Ascending aorta (tissue), 2 donors: ENCODE data around the gene SGCD. TPM values are rescaled to one million over a fixed set of nuclear protein-coding genes. Genes with fewer than 3 reads are reported as not detected.

Experiments
- DNase-seq, 2 donors: peaks; one replicate each; pipeline ENCODE4 v3.0.0-alpha.2; 2019; ENCODE audit warnings: low spot score in 2 of 2
- H3K27ac ChIP-seq, 2 donors: fragments of 200-600 bp; sonication (generic); one replicate each; pipeline ENCODE4 v1.5.1; 2016 to 2017; ENCODE audit warnings: mild to moderate bottlenecking in 1 of 2
- H3K27me3 ChIP-seq: fragments of 200-600 bp; sonication (generic); one replicate; pipeline ENCODE4 v1.5.1; 2017
- H3K36me3 ChIP-seq, 2 donors: fragments of 200-600 bp; sonication (generic); one replicate each; pipeline ENCODE4 v1.5.1; 2016
- H3K4me1 ChIP-seq, 2 donors: fragments of 200-600 bp; sonication (generic); one replicate each; pipeline ENCODE4 v1.5.1; 2016 to 2017; ENCODE audit warnings: mild to moderate bottlenecking in 1 of 2
- H3K4me3 ChIP-seq, 2 donors: fragments of 200-600 bp; sonication (generic); one replicate each; pipeline ENCODE4 v1.5.1; 2016 to 2017; ENCODE audit warnings: mild to moderate bottlenecking in 1 of 2
- H3K9me3 ChIP-seq, 2 donors: fragments of 200-600 bp; sonication (generic); one replicate each; pipeline ENCODE4 v1.5.1; 2016
- intact Hi-C: fragments of 100-400 bp; cut with DNase I; formaldehyde crosslinking; loops from one replicate; pipeline ENCODE4 v1.15.1; 2023
- total RNA-seq: library from RNA; depleted of rRNA; stranded (reverse); fragments of >200 nt; gene quantifications from one replicate; pipeline ENCODE4 v1.1.0, GENCODE V29; 2016
- TF ChIP-seq, protein P1 (sequence below), 3 experiments: fragments of 200-600 bp in 2 of 3; fragments of 450-650 bp in 1 of 3; sonication (generic) in 2 of 3; IDR thresholded peaks; one replicate each; pipeline ENCODE4 v1.5.1; 2016 to 2019; ENCODE audit warnings: antibody characterized with exemption in 3 of 3, mild to moderate bottlenecking in 1 of 3, moderate library complexity in 1 of 3

Gene SGCD
- total RNA-seq, 1 donor from 2014 or later = 4.0 TPM

GRCh38 chr5:156526081-156526925, 199.3 kb downstream of the SGCD start:
- H3K27me3 ChIP-seq = no peaks in the 10 kb centered on the region
- intact Hi-C loops = no loop called here
- no peaks in the 10 kb centered on the region for H3K9me3 ChIP-seq
- no peak overlapping the region for H3K4me3 ChIP-seq
- H3K4me1 ChIP-seq = no peaks in the 10 kb centered on the region
- H3K27ac ChIP-seq = no peak overlapping the region
- no peaks in the 10 kb centered on the region for H3K36me3 ChIP-seq
- DNase-seq = no peak
- TF ChIP-seq, protein P1, sequence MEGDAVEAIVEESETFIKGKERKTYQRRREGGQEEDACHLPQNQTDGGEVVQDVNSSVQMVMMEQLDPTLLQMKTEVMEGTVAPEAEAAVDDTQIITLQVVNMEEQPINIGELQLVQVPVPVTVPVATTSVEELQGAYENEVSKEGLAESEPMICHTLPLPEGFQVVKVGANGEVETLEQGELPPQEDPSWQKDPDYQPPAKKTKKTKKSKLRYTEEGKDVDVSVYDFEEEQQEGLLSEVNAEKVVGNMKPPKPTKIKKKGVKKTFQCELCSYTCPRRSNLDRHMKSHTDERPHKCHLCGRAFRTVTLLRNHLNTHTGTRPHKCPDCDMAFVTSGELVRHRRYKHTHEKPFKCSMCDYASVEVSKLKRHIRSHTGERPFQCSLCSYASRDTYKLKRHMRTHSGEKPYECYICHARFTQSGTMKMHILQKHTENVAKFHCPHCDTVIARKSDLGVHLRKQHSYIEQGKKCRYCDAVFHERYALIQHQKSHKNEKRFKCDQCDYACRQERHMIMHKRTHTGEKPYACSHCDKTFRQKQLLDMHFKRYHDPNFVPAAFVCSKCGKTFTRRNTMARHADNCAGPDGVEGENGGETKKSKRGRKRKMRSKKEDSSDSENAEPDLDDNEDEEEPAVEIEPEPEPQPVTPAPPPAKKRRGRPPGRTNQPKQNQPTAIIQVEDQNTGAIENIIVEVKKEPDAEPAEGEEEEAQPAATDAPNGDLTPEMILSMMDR (IDR thresholded peaks at IDR 0.05) = no peak

- TF ChIP-seq, protein P1 (IDR thresholded peaks at IDR 0.05) = no peak
- Histone ChIP-seq H3K27ac (no peak overlapping the region), H3K4me1 (no peaks in the 10 kb centered on the region), H3K27me3 (no peaks in the 10 kb centered on the region), H3K9me3 (no peaks in the 10 kb centered on the region), H3K36me3 (no peaks in the 10 kb centered on the region), H3K4me3 (no peak overlapping the region)
- DNase-seq = no peak
- intact Hi-C loops = no loop called here
Observed at GRCh38 chr5:156527611-156528010, 200.6 kb downstream of the SGCD start.

DNA sequence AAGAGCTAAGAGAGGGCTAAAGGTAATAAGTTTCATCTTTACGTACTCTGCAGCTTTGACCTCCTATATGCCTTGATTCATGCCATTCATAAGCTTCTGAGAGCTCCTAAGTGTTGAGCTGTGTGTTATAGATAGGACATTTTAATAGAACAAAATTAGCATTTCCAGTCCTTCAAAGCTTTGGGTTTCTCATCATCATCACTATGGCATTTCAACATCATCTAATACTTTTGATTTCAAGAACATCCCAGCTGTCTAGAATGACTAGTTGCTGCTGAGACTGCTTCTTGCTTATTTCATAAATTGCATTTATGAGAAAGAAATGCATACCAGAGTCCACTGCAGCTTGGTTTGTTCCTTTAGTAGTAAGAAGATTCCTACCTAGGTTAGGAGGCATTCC, 201.7 kb downstream of the SGCD start:
- DNase-seq = no peak
- H3K36me3 ChIP-seq = no peaks in the 10 kb centered on the region
- H3K4me1 ChIP-seq = no peaks in the 10 kb centered on the region
- TF ChIP-seq, protein P1 (IDR thresholded peaks at IDR 0.05) = no peak
- no peaks in the 10 kb centered on the region for H3K27me3 ChIP-seq
- H3K27ac ChIP-seq = no peak overlapping the region
- H3K4me3 ChIP-seq = no peak overlapping the region
- intact Hi-C loops = no loop called here
- H3K9me3 ChIP-seq = no peaks in the 10 kb centered on the region

- H3K4me3 ChIP-seq = no peak overlapping the region
- no peak overlapping the region for H3K27ac ChIP-seq
- no peaks in the 10 kb centered on the region for H3K36me3 ChIP-seq
- no peaks in the 10 kb centered on the region for H3K9me3 ChIP-seq
- TF ChIP-seq, protein P1 (IDR thresholded peaks at IDR 0.05) = no peak
- no peak for DNase-seq
- H3K4me1 ChIP-seq = no peaks in the 10 kb centered on the region
- no peaks in the 10 kb centered on the region for H3K27me3 ChIP-seq
- intact Hi-C loops = no loop called here
Observed at GRCh38 chr5:156529892-156530291, 202.9 kb downstream of the SGCD start.

DNA sequence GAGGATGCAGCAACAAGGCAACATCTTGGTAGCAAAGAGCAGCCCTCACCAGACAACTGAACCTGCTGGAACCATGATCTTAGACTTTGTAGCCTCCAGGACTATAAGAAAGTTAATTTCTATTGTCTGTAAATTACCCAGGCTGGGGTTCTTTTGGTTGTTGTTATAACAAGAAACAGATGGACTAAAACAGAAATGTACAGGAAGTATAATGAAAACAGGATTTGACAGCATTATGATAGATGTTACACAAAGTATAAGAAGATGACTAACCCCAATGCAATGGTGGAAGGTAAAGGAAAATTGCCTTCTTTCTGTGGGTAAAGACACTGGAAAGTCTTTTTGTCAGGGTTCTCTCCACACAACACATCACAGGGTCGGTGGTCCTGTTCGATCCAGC, 204.2 kb downstream of the SGCD start:
- intact Hi-C loops = no loop called here
- Histone ChIP-seq H3K27me3 (no peaks in the 10 kb centered on the region), H3K36me3 (no peaks in the 10 kb centered on the region), H3K9me3 (no peaks in the 10 kb centered on the region), H3K4me1 (no peaks in the 10 kb centered on the region), H3K27ac (no peak overlapping the region), H3K4me3 (no peak overlapping the region)
- DNase-seq = no peak
- TF ChIP-seq, protein P1 (IDR thresholded peaks at IDR 0.05) = no peak
